HepG2 (cell line): ENCODE measurements around the gene BTAF1. TPM values are rescaled to one million over a fixed set of nuclear protein-coding genes. Genes with fewer than 3 reads are reported as not detected.
A peak's percentile ranks its signal among the peaks of the same experiment; 100 is the strongest.

Experiments
- ARNT2 ChIP-seq: sonication (generic); formaldehyde crosslinking; IDR thresholded peaks from 2 replicates; pipeline ENCODE4 v1.8.0; 2022; ENCODE audit warnings: mild to moderate bottlenecking, low read depth, missing genetic modification reagents, moderate library complexity
- ATM ChIP-seq: fragments of 450-650 bp; IDR thresholded peaks from 2 replicates; pipeline ENCODE4 v1.7.1; 2017; ENCODE audit warnings: mild to moderate bottlenecking, borderline replicate concordance
- CEBPG ChIP-seq: IDR thresholded peaks from 2 replicates; pipeline ENCODE4 v1.6.1; 2016
- GATAD1 ChIP-seq: IDR thresholded peaks from 2 replicates; pipeline ENCODE4 v1.6.1; 2016; ENCODE audit warnings: missing genetic modification reagents, missing compliant biosample characterization
- HOXA3 ChIP-seq: sonication (generic); formaldehyde crosslinking; IDR thresholded peaks from 2 replicates; pipeline ENCODE4 v1.5.0; 2020; ENCODE audit warnings: missing genetic modification reagents
- MIER2 ChIP-seq: IDR thresholded peaks from 2 replicates; pipeline ENCODE4 v1.6.1; 2016; ENCODE audit warnings: missing biosample characterization, missing genetic modification reagents
- NFKBIZ ChIP-seq: IDR thresholded peaks from 2 replicates; pipeline ENCODE4 v1.6.1; 2018; ENCODE audit warnings: missing genetic modification reagents, missing compliant biosample characterization
- POLR2A ChIP-seq, 2 experiments: IDR thresholded peaks; 2 replicates each; pipeline ENCODE4 v1.6.1; 2011; ENCODE audit warnings: low read depth in 2 of 2, low read length in 2 of 2, mild to moderate bottlenecking in 1 of 2, moderate library complexity in 1 of 2; ENCODE audit not compliant: insufficient read depth in 1 of 2
- SALL1 ChIP-seq: sonication (generic); formaldehyde crosslinking; IDR thresholded peaks from 2 replicates; pipeline ENCODE4 v1.8.0; 2022; ENCODE audit warnings: mild to moderate bottlenecking, missing genetic modification reagents
- SMARCC2 ChIP-seq: fragments of 450-650 bp; IDR thresholded peaks from 2 replicates; pipeline ENCODE4 v1.6.1; 2017; ENCODE audit warnings: antibody characterized with exemption, mild to moderate bottlenecking
- USF2 ChIP-seq, 2 experiments: sonication (generic) in 1 of 2; formaldehyde crosslinking in 1 of 2; IDR thresholded peaks; 2 replicates each; pipeline versions ENCODE4 v1.5.1 to v1.6.1; 2011 to 2020; ENCODE audit warnings: borderline replicate concordance in 1 of 2, low read depth in 1 of 2, low read length in 1 of 2, mild to moderate bottlenecking in 1 of 2, missing genetic modification reagents in 1 of 2, moderate library complexity in 1 of 2
- ZNF274 ChIP-seq: sonication (generic); formaldehyde crosslinking; IDR thresholded peaks from 2 replicates; pipeline ENCODE4 v1.5.1; 2020; ENCODE audit warnings: mild to moderate bottlenecking, missing genetic modification reagents
- ZNF317 ChIP-seq: sonication (generic); formaldehyde crosslinking; IDR thresholded peaks from 2 replicates; pipeline ENCODE4 v1.5.0; 2020; ENCODE audit warnings: mild to moderate bottlenecking, missing genetic modification reagents
- ZNF468 ChIP-seq: sonication (generic); formaldehyde crosslinking; IDR thresholded peaks from 2 replicates; pipeline ENCODE4 v1.8.0; 2022; ENCODE audit warnings: mild to moderate bottlenecking, moderate library complexity, missing genetic modification reagents
- ZNF484 ChIP-seq: sonication (generic); formaldehyde crosslinking; IDR thresholded peaks from 2 replicates; pipeline ENCODE4 v1.5.1; 2020; ENCODE audit warnings: mild to moderate bottlenecking, low read depth, missing genetic modification reagents, borderline replicate concordance
- ZNF546 ChIP-seq: sonication (generic); formaldehyde crosslinking; conservative IDR thresholded peaks from 2 replicates; pipeline ENCODE4 v1.8.1; 2023; ENCODE audit warnings: mild to moderate bottlenecking, missing genetic modification reagents
- ZNF562 ChIP-seq: sonication (generic); formaldehyde crosslinking; IDR thresholded peaks from 2 replicates; pipeline ENCODE4 v1.8.0; 2022; ENCODE audit warnings: missing genetic modification reagents, borderline replicate concordance
- ZNF614 ChIP-seq: IDR thresholded peaks from 2 replicates; pipeline ENCODE4 v1.6.1; 2018; ENCODE audit warnings: missing biosample characterization, missing genetic modification reagents, inconsistent platforms, borderline replicate concordance
- ZNF674 ChIP-seq: sonication (generic); formaldehyde crosslinking; IDR thresholded peaks from 2 replicates; pipeline ENCODE4 v1.5.0; 2020; ENCODE audit warnings: low read depth, mild to moderate bottlenecking, missing genetic modification reagents
- ZNF772 ChIP-seq: sonication (generic); formaldehyde crosslinking; IDR thresholded peaks from 2 replicates; pipeline ENCODE4 v1.5.0; 2020; ENCODE audit warnings: mild to moderate bottlenecking, missing genetic modification reagents
- polyA plus RNA-seq, 8 experiments: library from polyadenylated mRNA; depleted of rRNA in 3 of 8; stranded (reverse) in 7 of 8; unstranded in 1 of 8; fragments of >200 nt; fragmentation: Illumina TruSeq in 4 of 8; extraction: Trizol in 4 of 8; gene quantifications; 2 replicates each; pipeline versions ENCODE4 v1.2.1 to v1.2.3, GENCODE V29; 2011 to 2016; ENCODE audit warnings: low read depth in 4 of 8, missing spikeins in 1 of 8, mixed read lengths in 1 of 8; ENCODE audit not compliant: insufficient read depth in 1 of 8
- total RNA-seq, 5 experiments: library from RNA; depleted of rRNA; stranded (reverse); fragments of >200 nt; fragmentation: Illumina TruSeq; extraction: Trizol; gene quantifications; 2 replicates each; pipeline ENCODE4 v1.2.3, GENCODE V29; 2016; ENCODE audit warnings: low read depth in 1 of 5
- TF ChIP-seq, protein P1 (sequence below): IDR thresholded peaks from 2 replicates; pipeline ENCODE4 v1.6.1; 2016; ENCODE audit warnings: control low read depth
- TF ChIP-seq, protein P2 (sequence below): sonication (generic); formaldehyde crosslinking; IDR thresholded peaks from 2 replicates; pipeline ENCODE4 v1.4.0; 2020; ENCODE audit warnings: missing genetic modification reagents, mild to moderate bottlenecking, borderline replicate concordance
- TF ChIP-seq, protein P3 (sequence below): IDR thresholded peaks from 2 replicates; pipeline ENCODE4 v1.6.1; 2016

The BTAF1 gene
- total and polyA plus RNA-seq, 2 of the 13 experiments (the other 11 are each of a cell fraction or from before 2014, with no cell fraction given): 38.6 to 54.1 TPM

DNA sequence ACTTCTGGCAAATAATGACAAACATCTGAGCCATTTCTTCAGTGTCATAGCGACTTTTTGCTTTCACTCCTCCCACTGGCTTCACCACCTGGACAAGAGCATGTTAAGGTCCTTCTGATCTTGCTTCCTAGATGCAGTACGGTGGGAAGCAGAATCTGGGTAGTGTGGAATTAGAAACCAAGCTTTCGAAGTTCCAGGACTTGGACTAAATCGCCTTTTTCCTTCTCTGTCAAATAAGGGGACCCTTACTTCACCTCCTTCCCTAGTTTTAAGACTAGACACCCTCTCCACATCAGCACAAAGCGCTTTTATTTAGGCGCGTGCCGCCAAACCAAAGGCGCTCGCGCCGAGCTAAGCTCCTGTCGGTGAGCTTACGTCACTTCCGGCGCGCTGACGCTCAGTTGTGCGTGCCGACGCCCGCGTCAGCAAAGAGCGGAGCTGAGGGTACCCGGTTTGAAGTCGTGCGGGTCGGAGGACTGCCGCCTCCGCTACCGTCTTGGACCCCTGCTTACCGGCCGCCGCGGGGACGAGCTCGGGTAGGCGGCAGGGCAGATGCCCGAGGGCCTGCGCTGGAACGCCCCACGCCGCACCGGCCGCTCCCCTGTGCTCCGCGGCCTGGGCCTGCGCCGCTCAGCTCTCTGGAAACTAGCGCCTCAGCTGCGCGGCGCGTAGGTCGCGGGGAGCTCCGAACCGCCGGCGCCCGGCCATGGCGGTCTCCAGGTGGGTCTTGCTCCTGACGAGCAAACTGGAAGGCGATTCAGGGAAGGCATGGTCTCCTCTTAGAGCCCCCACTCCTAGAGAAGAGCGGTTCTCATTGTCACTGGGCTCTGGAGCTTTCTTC, at the start of gene BTAF1 (continued):
- no peak for TF ChIP-seq ZNF562 (CRISPR knock-in tag)
- TF ChIP-seq MIER2 (CRISPR knock-in tag): 0 out of 2 replicates have a peak, but pooled peaks have one; percentile 43
- no peak for TF ChIP-seq SMARCC2
- TF ChIP-seq ZNF772 (CRISPR knock-in tag): peak; percentile 84; the same call in 1 of the 2 replicates
- TF ChIP-seq USF2 (IDR thresholded peaks at IDR 0.05; ENCODE audit: low read depth, low read length): no peak
- no peak for TF ChIP-seq USF2 (CRISPR knock-in tag; IDR thresholded peaks at IDR 0.05; ENCODE audit: borderline replicate concordance)
- no peak for TF ChIP-seq ZNF468 (CRISPR knock-in tag)
- TF ChIP-seq ARNT2 (CRISPR knock-in tag): peak; percentile 95
- TF ChIP-seq SALL1 (CRISPR knock-in tag): peak; percentile 92
- TF ChIP-seq GATAD1: peak; percentile 96
- peak; percentile 58; the same call in 1 of the 2 replicates for TF ChIP-seq CEBPG (CRISPR knock-in tag)
- TF ChIP-seq ZNF546 (CRISPR knock-in tag): no peak
- TF ChIP-seq, protein P1, sequence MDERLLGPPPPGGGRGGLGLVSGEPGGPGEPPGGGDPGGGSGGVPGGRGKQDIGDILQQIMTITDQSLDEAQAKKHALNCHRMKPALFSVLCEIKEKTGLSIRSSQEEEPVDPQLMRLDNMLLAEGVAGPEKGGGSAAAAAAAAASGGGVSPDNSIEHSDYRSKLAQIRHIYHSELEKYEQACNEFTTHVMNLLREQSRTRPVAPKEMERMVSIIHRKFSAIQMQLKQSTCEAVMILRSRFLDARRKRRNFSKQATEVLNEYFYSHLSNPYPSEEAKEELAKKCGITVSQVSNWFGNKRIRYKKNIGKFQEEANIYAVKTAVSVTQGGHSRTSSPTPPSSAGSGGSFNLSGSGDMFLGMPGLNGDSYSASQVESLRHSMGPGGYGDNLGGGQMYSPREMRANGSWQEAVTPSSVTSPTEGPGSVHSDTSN (CRISPR knock-in tag): no peak
- TF ChIP-seq HOXA3 (CRISPR knock-in tag): peak; percentile 96
- TF ChIP-seq POLR2A (IDR thresholded peaks at IDR 0.05; ENCODE audit: insufficient read depth in 1 of 2, low read depth in 2 of 2, low read length in 2 of 2): peak; percentile 93 to 96
- TF ChIP-seq, protein P2, sequence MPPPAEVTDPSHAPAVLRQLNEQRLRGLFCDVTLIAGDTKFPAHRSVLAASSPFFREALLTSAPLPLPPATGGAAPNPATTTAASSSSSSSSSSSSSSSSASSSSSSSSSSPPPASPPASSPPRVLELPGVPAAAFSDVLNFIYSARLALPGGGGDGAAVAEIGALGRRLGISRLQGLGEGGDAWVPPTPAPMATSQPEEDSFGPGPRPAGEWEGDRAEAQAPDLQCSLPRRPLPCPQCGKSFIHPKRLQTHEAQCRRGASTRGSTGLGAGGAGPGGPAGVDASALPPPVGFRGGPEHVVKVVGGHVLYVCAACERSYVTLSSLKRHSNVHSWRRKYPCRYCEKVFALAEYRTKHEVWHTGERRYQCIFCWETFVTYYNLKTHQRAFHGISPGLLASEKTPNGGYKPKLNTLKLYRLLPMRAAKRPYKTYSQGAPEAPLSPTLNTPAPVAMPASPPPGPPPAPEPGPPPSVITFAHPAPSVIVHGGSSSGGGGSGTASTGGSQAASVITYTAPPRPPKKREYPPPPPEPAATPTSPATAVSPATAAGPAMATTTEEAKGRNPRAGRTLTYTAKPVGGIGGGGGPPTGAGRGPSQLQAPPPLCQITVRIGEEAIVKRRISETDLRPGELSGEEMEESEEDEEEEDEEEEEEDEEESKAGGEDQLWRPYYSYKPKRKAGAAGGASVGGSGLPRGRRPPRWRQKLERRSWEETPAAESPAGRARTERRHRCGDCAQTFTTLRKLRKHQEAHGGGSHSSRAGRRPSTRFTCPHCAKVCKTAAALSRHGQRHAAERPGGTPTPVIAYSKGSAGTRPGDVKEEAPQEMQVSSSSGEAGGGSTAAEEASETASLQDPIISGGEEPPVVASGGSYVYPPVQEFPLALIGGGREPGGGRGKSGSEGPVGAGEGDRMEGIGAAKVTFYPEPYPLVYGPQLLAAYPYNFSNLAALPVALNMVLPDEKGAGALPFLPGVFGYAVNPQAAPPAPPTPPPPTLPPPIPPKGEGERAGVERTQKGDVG (CRISPR knock-in tag): no peak
- no peak for TF ChIP-seq ATM
- TF ChIP-seq, protein P3, sequence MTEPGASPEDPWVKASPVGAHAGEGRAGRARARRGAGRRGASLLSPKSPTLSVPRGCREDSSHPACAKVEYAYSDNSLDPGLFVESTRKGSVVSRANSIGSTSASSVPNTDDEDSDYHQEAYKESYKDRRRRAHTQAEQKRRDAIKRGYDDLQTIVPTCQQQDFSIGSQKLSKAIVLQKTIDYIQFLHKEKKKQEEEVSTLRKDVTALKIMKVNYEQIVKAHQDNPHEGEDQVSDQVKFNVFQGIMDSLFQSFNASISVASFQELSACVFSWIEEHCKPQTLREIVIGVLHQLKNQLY: peak; percentile 33; the same call in 1 of the 2 replicates
- no peak for TF ChIP-seq ZNF484
- no peak; the same call in 1 of the 2 replicates for TF ChIP-seq ZNF317 (CRISPR knock-in tag)
- peak; percentile 74 for TF ChIP-seq ZNF274
- TF ChIP-seq NFKBIZ (CRISPR knock-in tag): no peak
- peak; percentile 78; the same call in 1 of the 2 replicates for TF ChIP-seq ZNF614 (CRISPR knock-in tag)
- no peak for TF ChIP-seq ZNF674 (CRISPR knock-in tag)
